HG03565 (cell line): Measurements from ENCODE around the gene ADAMTS4.
A peak's percentile ranks its signal among the peaks of the same experiment; 100 is the strongest.
"Not testable (repeated sequence)": the region's sequence is repeated elsewhere in the genome, so short reads cannot be mapped to it uniquely, and the experiment has no call there.

Experiments used
- ATAC-seq: cut with Tn5 transposase; IDR thresholded peaks from one replicate; pipeline ENCODE4 v1.9.1; 2021; ENCODE audit warnings: mild to moderate bottlenecking, moderate library complexity; ENCODE audit not compliant: unreplicated experiment

The ADAMTS4 gene, protein sequence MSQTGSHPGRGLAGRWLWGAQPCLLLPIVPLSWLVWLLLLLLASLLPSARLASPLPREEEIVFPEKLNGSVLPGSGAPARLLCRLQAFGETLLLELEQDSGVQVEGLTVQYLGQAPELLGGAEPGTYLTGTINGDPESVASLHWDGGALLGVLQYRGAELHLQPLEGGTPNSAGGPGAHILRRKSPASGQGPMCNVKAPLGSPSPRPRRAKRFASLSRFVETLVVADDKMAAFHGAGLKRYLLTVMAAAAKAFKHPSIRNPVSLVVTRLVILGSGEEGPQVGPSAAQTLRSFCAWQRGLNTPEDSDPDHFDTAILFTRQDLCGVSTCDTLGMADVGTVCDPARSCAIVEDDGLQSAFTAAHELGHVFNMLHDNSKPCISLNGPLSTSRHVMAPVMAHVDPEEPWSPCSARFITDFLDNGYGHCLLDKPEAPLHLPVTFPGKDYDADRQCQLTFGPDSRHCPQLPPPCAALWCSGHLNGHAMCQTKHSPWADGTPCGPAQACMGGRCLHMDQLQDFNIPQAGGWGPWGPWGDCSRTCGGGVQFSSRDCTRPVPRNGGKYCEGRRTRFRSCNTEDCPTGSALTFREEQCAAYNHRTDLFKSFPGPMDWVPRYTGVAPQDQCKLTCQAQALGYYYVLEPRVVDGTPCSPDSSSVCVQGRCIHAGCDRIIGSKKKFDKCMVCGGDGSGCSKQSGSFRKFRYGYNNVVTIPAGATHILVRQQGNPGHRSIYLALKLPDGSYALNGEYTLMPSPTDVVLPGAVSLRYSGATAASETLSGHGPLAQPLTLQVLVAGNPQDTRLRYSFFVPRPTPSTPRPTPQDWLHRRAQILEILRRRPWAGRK

DNA sequence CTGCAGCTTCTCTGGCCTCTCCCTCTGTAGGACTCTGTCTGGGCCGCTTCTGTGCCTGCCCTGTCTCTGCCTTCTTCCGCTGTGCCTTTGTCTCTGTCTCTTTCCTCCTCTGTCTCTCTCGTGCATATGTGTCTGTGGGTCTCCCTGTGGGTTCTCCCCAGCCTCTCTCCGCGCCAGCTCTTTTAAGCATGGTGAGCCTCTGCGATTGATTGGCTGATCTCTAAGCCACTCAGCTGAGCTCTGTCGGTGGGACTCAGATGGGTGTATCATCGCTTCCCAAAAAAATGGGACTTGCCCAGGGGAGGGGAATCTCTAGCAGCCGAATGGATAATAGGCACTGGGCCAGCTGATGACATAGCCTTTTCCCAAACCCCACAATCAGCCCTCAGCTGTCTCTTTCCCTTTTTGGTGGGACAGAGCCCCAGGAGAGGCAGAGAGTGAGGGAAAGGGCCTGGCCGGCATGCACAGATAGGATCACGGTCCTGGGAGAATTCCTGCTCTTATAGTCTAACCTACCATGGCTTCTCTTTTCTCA is at the start of gene ADAMTS4:
ADAMTS4 (minus strand) TSS at position 158 of the 535 bp plus-strand sequence. CDS start 427 bp downstream, outside the sequence.
- ATAC-seq = no peak

DNA sequence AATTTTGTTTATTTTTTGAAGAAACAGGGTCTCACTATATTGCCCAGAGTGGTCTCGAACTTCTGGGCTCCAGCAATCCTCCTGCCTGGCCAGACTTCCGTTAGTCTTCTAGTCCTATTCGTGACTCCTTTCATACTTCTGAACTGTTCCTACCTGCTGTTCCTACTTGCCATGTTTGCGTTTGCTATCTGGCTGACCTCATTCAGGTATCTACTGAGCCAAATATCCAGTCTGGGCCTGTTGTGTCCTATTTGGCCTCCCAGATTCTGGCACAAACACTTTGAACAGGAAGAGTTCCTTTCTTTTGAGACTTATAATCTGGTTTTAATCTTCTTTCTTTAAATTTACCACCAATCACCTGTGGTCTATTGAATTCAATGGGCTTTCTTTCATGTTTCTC is 46.0 kb upstream of the ADAMTS4 start:
- ATAC-seq = no peak

DNA sequence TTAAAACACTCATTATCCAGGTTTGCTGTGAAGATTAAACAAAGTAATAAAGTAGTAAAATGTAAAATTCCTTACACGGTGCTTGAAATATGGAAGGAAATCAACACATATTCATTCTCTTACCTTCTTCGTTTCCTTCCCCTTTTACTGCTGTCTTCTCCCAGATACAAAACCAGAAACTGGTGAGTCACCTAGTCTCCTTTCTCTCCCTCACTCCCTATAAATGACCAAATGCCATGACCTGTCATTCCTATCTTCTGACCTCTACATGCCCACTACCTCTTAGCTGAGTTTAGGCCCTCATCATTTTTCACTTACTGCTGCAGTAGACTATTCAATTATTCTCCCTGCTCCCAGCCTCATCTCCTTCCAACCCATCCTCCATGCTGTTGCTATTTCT is 43.5 kb upstream of the ADAMTS4 start:
- no peak for ATAC-seq

DNA sequence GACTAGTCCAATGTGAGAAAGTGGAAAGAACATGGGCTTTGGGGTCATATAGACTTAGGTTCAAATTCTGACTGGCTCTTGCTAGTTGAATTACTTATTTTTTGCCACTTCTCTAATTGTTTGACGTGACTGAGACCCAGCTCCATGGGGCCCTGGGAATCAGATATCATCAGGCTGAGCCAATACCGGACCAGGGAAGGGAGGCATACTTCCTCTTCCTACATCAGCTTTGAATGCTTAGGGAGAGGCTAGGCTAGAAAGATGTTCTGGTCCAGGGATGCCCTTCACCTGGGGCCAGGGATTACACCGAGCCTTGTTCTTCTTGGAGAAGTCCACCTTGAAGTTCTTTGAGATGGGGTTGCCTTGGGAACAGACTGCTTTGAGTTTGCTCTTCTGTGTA is 42.8 kb upstream of the ADAMTS4 start:
- ATAC-seq = no peak

DNA sequence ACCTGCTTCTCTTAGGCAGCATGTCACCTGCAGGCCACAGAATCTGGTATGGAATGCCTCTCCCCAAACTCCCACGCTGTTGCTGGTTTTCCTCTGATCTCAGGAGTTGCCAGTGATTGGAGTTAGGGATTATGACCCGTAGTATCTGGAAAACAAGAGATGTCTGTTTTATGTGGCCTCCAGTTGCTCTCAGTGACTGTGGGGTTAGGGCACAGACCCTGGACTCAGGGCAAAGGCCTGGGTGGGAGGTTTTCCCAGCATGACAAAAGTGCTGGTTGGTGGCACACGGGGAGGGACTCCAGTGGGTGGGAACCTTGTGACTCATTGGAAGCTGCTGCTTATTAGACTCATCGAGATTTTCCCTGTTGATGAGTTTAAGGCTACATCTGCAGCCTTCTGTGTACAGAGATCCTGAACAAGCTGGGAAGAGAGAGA is 39.2 kb upstream of the ADAMTS4 start, which contains the start of gene NR1I3:
NR1I3 (minus strand) TSS at position 165 of the 435 bp plus-strand sequence. CDS start 1,638 bp downstream, outside the sequence.
- ATAC-seq = no peak

DNA sequence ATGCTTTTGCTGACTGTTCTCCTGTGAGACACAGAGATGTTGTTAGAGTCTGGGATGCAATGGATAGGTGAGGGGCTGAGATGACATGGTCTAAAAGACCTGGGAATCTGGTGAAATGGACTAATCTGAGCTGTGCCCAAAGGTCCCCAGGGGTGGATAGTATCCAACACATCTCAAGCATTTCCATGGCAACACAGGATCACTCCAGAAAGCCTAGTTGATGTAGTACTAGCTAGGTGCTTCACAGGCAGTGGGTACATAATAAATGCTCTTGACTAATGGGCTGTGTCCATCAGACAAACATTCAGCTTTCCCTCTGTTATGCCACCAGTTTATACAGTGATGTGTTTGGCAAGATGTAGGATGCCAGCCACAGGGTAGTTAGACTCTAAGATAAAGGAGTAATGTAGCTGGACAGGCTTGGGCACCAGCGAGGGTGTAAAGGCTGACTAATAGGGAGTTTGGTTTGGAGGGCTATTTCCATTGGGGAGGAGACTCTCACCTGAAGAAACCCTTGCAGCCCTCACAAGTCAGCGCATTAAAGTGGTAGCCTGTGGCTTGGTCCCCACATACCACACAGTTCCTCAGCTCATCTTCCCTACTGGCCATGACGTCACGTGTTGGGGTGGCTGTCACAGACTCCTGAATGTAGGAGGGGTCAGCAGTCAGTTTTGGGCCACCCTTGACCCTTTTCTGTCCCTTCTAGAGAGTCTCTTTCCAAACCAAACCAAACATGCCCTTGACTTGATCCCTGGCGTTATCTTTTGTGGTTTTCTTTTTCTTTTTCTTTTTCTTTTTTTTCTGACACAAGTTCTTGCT is 37.3 kb upstream of the ADAMTS4 start:
- ATAC-seq = no peak

DNA sequence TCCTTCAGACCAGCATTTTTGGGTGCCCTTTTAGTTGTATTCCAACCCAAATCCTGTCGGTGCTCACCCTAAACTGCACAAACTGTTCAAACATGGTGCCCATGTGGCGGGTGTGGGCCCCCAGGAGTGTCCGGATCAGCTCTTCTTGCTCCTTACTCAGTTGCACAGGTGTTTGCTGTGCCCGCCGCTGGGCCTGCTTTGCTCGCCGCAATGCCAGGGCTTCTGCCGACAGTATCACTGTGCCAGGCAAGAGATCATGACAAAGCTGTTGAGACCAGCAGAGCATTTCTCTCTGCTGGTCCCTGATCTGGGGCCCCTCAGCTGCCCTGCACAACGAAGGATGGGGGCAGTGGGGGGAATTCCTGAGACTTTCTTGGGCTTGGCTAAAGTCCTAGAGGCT is 34.2 kb upstream of the ADAMTS4 start:
- ATAC-seq = no peak

DNA sequence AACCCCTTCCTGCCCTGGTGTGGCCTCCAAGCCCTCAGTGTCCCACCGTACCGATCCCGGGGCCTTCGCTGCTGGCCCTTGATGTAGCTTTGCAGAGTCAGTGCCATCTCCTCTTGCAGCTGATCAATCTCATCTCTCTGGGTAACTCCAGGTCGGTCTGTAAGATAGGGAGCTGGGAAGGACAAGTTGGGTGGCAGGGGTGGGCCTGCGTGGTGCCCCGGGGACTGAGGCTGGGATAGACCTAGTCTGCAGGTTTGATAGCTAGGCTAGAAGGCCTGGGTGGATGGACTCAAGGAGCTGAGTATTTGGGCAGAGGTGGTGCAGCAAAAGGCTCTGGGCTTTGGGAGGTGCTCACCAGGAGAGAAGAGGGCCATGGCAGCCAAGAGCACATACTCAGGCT is 31.9 kb upstream of the ADAMTS4 start:
- ATAC-seq = no peak

DNA sequence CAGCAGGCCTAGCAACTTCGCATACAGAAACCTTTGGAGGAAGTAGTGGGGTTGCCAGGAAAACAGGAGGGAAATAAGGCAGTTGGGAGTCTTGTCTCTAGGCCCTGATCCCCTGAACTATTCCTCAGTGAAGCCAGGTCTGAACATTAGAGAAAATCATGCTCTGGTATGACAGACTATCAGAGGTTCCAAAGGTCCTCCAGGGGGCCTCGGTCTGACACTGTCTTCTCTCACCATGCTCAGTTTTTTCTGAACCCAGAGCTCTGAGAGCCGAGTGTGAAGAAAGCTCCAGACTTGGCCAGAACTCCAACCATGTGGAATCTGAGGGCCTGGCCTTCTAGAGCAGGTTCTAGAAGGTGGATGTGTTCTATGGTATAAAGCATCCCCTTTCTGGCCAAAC is 31.0 kb upstream of the ADAMTS4 start:
- ATAC-seq = no peak

DNA sequence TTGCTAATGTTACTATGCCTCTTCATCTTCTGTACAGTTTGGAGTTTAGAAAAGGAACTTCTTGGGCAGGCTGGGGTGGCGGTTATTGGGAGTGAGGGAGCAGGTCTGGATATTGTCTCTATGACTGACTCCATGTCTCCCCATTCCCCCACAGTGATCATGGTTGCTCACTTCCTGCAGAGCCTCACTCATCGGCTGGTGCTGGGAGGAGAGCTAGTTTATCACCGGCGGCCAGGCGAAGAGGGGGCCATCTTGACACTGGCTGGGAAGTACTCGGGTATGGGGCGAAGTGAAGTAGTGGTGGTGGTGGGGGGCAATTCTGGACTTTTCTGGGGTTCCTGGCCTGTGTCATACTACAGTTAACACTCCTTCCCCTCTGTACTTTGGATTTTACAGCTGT is 29.2 kb upstream of the ADAMTS4 start:
- ATAC-seq = no peak

DNA sequence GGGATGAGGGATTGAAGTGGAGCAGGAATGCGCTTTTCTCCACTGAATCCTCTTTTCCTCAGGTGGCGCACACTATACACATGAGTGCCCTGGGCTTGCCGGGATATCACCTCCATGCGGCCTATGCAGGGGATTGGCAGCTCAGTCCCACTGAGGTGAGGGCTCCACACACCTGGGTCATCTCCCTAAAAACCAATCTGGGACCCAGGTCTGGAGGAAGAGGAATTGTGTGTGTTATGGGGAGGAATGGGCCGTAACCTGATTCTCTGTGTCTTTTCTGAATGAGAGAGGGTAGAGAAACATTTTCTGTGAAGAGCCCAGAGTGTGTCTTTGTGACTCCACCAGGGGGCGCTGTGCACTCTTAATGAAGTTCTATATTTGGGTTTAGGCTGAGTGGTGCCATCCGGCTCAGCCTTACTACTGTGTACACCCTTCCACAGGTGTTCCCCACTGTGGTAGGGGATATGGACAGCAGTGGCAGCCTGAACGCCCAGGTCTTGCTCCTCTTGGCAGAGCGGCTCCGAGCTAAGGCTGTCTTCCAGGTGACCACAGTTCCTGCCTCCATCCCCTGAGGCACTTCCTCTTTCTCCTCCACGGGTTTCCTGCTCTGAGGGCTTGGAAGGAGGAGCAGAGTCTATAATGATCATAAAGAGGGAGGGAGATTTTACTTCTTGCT is 28.5 kb upstream of the ADAMTS4 start:
- peak; percentile 30 for ATAC-seq

DNA sequence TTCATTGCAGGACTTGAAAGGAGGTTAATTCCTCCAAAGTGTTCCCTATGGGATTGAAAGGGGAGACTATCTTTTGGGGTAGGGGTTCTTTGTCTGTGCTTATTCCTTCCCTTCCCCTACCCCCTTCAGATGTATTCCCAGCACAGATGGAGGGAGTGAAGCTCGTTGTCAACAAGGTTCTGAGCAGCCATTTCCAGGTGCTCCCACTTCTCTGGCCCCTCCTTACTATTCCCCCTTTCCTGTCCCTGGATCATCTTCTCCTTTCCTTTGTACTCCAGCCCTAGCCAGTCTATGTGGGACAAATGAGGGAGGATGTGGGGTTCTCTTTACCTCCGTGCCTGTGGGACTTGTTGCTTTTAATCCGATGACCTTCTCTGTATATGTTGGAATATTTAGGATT is 27.9 kb upstream of the ADAMTS4 start:
- no peak for ATAC-seq

DNA sequence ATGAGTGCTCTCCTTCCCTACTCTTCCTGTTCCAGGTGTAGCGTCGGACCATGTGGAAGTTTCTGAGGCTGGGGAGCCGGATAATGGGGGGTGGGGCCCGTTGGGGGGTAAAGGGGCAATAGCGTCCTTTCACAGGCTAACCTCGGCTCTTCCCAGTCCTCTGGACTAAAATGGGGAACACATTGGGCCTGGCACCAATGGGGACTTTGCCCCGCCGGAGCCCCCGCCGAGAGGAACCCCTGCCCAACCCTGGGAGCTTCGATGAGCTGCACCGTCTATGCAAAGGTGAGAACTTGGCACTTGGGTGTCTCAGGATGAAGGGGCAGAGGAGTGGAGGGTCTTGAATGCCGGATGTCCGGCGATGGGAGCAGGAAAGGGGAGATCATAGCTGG is 27.5 kb upstream of the ADAMTS4 start:
- ATAC-seq = no peak

DNA sequence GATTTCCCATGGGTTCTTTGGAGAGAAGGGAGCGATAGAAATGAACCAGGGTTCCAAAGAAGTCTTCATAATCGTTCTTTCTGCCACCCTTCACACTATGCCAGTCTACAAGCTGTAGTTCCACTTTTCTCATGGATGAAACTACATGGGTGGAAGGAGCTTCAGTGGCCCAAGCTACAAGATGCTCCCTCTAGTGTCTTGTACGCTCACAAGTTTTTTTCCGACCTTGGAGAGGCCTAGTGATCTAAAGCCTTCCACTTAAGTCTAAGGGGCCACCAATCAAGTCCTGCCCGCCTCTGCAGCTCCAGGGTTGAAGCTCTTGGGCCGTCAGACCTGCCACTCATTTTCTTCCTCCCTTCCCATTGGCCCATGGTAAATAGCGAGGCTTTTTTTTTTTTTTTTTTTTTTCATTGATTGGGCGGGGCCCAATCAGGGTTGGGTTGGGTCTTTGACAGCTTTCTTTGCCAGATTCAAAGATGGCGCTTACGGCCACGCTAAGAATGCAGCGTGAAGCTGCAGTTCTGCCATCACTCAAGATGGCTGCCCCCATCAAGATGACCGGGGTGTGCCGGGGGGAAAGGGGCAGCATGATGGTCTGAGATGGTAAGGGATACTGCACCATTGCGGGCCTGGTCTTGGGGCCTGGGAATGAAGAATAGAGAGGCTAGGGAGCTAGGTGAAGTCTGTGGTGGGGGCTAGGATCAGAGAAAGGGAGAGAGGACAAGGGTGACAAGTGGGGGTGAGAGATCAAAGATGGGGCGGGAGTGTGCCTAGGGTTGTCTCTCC is 26.9 kb upstream of the ADAMTS4 start, which contains the start of gene TOMM40L:
TOMM40L (plus strand) TSS at position 527 of the 786 bp plus-strand sequence. CDS start 430 bp downstream, outside the sequence.
- ATAC-seq = peak; percentile 83

DNA sequence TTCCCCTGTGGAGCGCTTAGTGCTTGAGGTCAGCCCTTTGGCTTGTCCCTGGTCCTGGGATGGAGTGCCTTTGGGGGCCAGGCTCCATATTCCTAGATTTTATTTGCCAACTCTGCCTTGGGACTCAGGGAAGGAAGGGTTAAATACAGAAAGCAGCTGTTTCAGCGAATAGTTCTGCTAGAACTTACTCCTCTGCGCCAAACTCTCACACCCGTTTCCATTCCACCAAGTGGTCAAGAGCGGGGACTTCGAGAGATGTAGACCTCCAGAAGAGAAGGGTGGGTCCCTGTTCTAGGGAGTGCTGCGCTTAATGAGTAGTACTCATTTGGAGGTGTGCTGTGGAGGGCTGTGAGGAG is 26.3 kb upstream of the ADAMTS4 start:
- ATAC-seq = peak; percentile 2

DNA sequence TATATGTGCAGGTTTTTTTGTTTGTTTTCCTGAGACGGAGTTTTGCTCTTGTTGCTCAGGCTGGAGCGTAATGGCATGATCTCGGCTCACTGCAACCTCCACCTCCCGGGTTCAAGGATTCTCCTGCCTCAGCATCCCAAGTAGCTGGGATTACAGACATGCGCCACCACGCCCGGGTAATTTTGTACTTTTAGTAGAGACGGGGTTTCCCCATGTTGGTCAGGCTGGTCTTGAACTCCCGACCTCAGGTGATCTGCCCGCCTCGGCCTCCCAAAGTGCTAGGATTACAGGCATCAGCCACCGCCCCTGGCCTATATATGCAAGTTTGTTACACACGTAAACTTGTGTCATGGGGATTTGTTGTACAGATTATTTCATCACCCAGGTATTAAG is 25.8 kb upstream of the ADAMTS4 start:
- ATAC-seq = not testable (repeated sequence)

DNA sequence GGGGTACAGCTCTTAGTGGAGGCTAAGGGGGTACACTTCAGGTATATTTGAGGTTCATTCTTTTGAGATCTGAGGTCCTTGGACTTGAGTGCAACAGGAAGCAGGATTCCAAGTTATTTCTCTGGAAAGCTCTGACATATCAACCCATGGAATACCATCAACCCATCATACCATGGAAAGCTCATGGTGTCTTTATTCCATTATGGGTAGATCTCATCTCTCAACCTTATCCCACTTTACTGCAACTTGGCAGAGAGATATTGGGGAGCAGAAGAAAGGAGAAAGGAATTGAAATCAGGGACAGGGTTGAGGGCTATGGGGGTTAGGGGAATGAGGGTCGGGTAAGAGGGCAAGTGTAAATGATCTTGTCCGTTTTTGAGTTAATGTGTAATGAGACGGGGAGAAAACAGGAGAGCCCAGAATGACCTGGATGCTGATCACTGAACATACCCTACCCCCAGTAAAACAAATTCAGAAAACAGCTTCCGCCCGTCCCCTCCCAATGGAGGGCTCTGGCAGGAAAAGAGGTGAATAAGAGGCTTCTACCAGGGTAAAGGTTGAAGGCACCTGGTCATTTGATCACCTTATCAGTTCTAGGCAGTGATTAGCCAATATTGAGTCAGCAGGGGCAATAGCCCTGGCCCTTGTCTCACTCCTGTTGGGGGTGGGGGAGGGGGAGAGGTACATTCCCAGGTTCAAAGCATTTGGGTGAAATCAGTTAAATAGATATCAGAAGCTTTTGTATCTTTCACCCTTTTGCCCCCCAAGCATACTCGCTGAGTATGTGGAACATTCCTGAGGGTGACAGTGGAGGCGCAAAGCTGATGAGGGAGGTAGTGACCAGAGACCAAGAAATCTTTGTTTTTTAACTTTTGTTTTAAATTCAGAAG is 25.2 kb upstream of the ADAMTS4 start:
- ATAC-seq = no peak
